ENCODE results near the gene CLK2.

DNA sequence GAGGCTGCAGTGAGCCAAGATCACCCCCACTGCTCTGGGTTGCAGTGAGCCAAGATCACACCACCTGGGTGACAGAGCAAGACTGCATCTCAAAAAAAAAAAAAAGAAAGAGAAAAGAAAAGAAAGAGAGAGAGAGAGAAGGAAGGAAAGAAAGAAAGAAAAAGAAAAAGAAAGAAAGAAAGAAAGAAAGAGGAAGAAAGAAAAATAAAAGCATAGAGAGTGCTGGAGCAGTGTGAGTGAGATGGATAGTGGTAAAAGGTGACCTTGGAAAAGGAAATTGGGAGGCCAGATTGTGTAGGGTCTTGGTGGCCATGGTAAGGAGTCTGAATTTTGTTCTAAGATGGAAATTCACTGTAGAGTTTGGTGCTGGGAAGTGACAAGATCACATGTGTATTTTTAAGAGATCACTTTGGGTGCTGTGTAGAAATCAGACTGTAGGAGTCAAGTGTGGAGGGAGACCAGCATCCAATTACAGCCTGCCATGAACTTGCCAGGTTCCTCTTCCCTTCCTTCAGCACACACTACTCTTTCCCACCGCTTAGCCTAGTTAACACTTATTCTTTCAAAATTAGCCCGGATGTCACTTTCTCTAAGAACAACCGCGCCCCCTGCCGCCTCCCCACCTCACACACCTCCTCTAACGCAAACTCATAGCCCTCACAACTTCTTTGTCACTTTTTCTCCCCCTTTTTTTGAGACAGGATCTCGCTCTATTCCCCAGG, 47.0 kb downstream of the CLK2 start:
- TF ChIP-seq POLR2A (IDR thresholded peaks at IDR 0.05; ENCODE audit: low read length) (no peak), GATA1 (IDR thresholded peaks at IDR 0.05; ENCODE audit: low read depth, low read length) (no peak)

All from erythroblast (primary cell).